GM19324 (cell line): ENCODE measurements around the gene ICE2.
"Not testable (repeated sequence)": the region's sequence is repeated elsewhere in the genome, so short reads cannot be mapped to it uniquely, and the experiment has no call there.

ENCODE experiments used
- ATAC-seq: cut with Tn5 transposase; IDR thresholded peaks from one replicate; pipeline ENCODE4 v1.9.1; 2021; ENCODE audit warnings: mild to moderate bottlenecking, moderate library complexity; ENCODE audit not compliant: unreplicated experiment, low FRiP score

Gene ICE2

GRCh38 chr15:60411774-60412425 lies 67.0 kb downstream of the ICE2 start:
- no peak for ATAC-seq

- ATAC-seq, result not testable (repeated sequence)
Measured at GRCh38 chr15:60410350-60410749, 68.6 kb downstream of the ICE2 start.

- ATAC-seq, result no peak
Measured at GRCh38 chr15:60408463-60408981, 70.4 kb downstream of the ICE2 start.

GRCh38 chr15:60407415-60407805 lies 71.5 kb downstream of the ICE2 start:
- ATAC-seq, result no peak

- no peak for ATAC-seq
Measured at GRCh38 chr15:60406513-60407414, 72.2 kb downstream of the ICE2 start.

GRCh38 chr15:60405399-60405798 lies 73.5 kb downstream of the ICE2 start:
- no peak for ATAC-seq

GRCh38 chr15:60404351-60404750 lies 74.6 kb downstream of the ICE2 start:
- ATAC-seq, result not testable (repeated sequence)

- ATAC-seq, result no peak
Measured at GRCh38 chr15:60400944-60401343, 78.0 kb downstream of the ICE2 start.

GRCh38 chr15:60399931-60400330 lies 79.0 kb downstream of the ICE2 start:
- no peak for ATAC-seq

GRCh38 chr15:60399246-60399915 lies 79.6 kb downstream of the ICE2 start:
- no peak for ATAC-seq

- ATAC-seq, result peak; percentile 71
Measured at GRCh38 chr15:60397772-60398445, 81.0 kb downstream of the ICE2 start, which contains the start of gene ANXA2. TSS of gene ANXA2 (minus strand) at chr15:60397986. CDS start at chr15:60386075, 11,911 bp downstream.

- peak; percentile 67 for ATAC-seq
Measured at GRCh38 chr15:60396958-60397771, 81.8 kb downstream of the ICE2 start.

GRCh38 chr15:60396560-60396957 lies 82.4 kb downstream of the ICE2 start:
- no peak for ATAC-seq

- ATAC-seq, result no peak
Measured at GRCh38 chr15:60396100-60396499, 82.8 kb downstream of the ICE2 start.

GRCh38 chr15:60395276-60396011 lies 83.5 kb downstream of the ICE2 start:
- ATAC-seq, result no peak

GRCh38 chr15:60394689-60395097 lies 84.2 kb downstream of the ICE2 start:
- ATAC-seq, result no peak

- no peak for ATAC-seq
Measured at GRCh38 chr15:60392986-60393790, 85.8 kb downstream of the ICE2 start.

- no peak for ATAC-seq
Measured at GRCh38 chr15:60392601-60392985, 86.3 kb downstream of the ICE2 start.
